CD4-positive, CD25-positive, alpha-beta regulatory T cell (primary cell): ENCODE data around the gene TOMM70. TPM values are rescaled to one million over a fixed set of nuclear protein-coding genes. Genes with fewer than 3 reads are reported as not detected.
A peak's percentile ranks its signal among the peaks of the same experiment; 100 is the strongest.
"Not testable (repeated sequence)": the region's sequence is repeated elsewhere in the genome, so short reads cannot be mapped to it uniquely, and the experiment has no call there.

Source experiments
- ATAC-seq, 2 donors: fragments of 150-1000 bp; cut with Tn5 transposase; one replicate each; pipeline ENCODE4 v1.10.0; 2021; ENCODE audit warnings: low read depth in 2 of 2, moderate number of reproducible peaks in 2 of 2, moderate library complexity in 1 of 2
- DNase-seq, 3 donors: peaks; one replicate each; pipeline versions ENCODE4 v3.0.0 to v3.0.0-alpha.2; 2012 to 2022; ENCODE audit warnings: mixed read lengths in 1 of 3
- H3K27ac ChIP-seq: one replicate; pipeline ENCODE4 v1.7.0; 2013; ENCODE audit warnings: mild to moderate bottlenecking, low read length; ENCODE audit not compliant: insufficient read depth, poor library complexity, severe bottlenecking
- H3K27me3 ChIP-seq: one replicate; pipeline ENCODE4 v1.7.0; 2013; ENCODE audit warnings: low read length; ENCODE audit not compliant: control insufficient read depth, insufficient read depth
- H3K36me3 ChIP-seq: one replicate; pipeline ENCODE4 v1.7.0; 2013; ENCODE audit warnings: mild to moderate bottlenecking, low read length, moderate library complexity; ENCODE audit not compliant: control insufficient read depth, insufficient read depth
- H3K4me1 ChIP-seq: 2 replicates; pipeline ENCODE4 v1.7.0; 2013; ENCODE audit warnings: mild to moderate bottlenecking, low read length; ENCODE audit not compliant: insufficient read depth, control insufficient read depth, poor library complexity, severe bottlenecking
- H3K4me3 ChIP-seq: one replicate; pipeline ENCODE4 v1.7.0; 2013; ENCODE audit warnings: low read depth, mild to moderate bottlenecking, low read length, moderate library complexity
- H3K9me3 ChIP-seq, 2 experiments: 1 replicate in 1 of 2; 2 replicates in 1 of 2; pipeline ENCODE4 v1.7.0; 2013; ENCODE audit warnings: low read length in 2 of 2, mild to moderate bottlenecking in 1 of 2, moderate library complexity in 1 of 2; ENCODE audit not compliant: control insufficient read depth in 2 of 2
- H3K27ac Mint-ChIP-seq, 3 donors: one replicate each; pipeline ENCODE4 v1.8.0; 2020 to 2022; ENCODE audit warnings: mild to moderate bottlenecking in 3 of 3, mixed read lengths in 3 of 3, moderate library complexity in 2 of 3
- H3K27me3 Mint-ChIP-seq: one replicate; pipeline ENCODE4 v1.8.0; 2022; ENCODE audit warnings: mild to moderate bottlenecking, mixed read lengths
- H3K36me3 Mint-ChIP-seq: one replicate; pipeline ENCODE4 v1.8.0; 2020; ENCODE audit warnings: mixed read lengths
- H3K4me1 Mint-ChIP-seq, 4 donors: one replicate each; pipeline ENCODE4 v1.8.0; 2020 to 2022; ENCODE audit warnings: mixed read lengths in 4 of 4, mild to moderate bottlenecking in 1 of 4
- H3K4me3 Mint-ChIP-seq, 4 donors: one replicate each; pipeline ENCODE4 v1.8.0; 2020 to 2022; ENCODE audit warnings: mild to moderate bottlenecking in 4 of 4, mixed read lengths in 4 of 4, moderate library complexity in 3 of 4
- H3K9me3 Mint-ChIP-seq, 7 donors: one replicate each; pipeline ENCODE4 v1.8.0; 2020 to 2022; ENCODE audit warnings: mixed read lengths in 7 of 7, mild to moderate bottlenecking in 3 of 7, moderate library complexity in 2 of 7
- polyA plus RNA-seq, 4 donors: library from polyadenylated mRNA; unstranded; fragments of 300-500 nt; fragmentation: Illumina TruSeq; gene quantifications; one replicate each; pipeline ENCODE4 v1.2.3, GENCODE V29; 2021
- total RNA-seq: library from RNA; stranded (reverse); gene quantifications from one replicate; pipeline ENCODE4 v1.2.3, GENCODE V29; 2022

Gene TOMM70
- total and polyA plus RNA-seq, 5 donors from 2014 or later = 12.4 to 26.0 (median 17.4) TPM

GRCh38 chr3:100333051-100333450, 67.8 kb downstream of the TOMM70 start:
- H3K27me3 Mint-ChIP-seq = no peaks in the 10 kb centered on the region
- peak overlapping the region in 1 of 3 donors; percentile 87 for H3K27ac Mint-ChIP-seq
- Histone ChIP-seq H3K9me3 (no peaks in the 10 kb centered on the region), H3K4me1 (peaks cover 21% of the 10 kb centered on the region), H3K27me3 (no peaks in the 10 kb centered on the region), H3K36me3 (no peaks in the 10 kb centered on the region), H3K27ac (no peak overlapping the region), H3K4me3 (no peak overlapping the region)
- peaks cover 0 to 2% (median 0%) of the 10 kb centered on the region in 7 donors for H3K9me3 Mint-ChIP-seq
- peaks cover under 1% of the 10 kb centered on the region for H3K36me3 Mint-ChIP-seq
- H3K4me1 Mint-ChIP-seq = peaks cover 6 to 24% (median 18%) of the 10 kb centered on the region in 4 donors
- H3K4me3 Mint-ChIP-seq = peak overlapping the region in 1 of 4 donors; percentile 95
- no peak for DNase-seq
- ATAC-seq = no peak

GRCh38 chr3:100331660-100332059, 69.2 kb downstream of the TOMM70 start:
- peaks cover 14% of the 10 kb centered on the region for H3K36me3 Mint-ChIP-seq
- Histone ChIP-seq H3K4me1 (peaks cover 21% of the 10 kb centered on the region), H3K36me3 (no peaks in the 10 kb centered on the region), H3K4me3 (no peak overlapping the region), H3K27me3 (no peaks in the 10 kb centered on the region), H3K9me3 (no peaks in the 10 kb centered on the region), H3K27ac (no peak overlapping the region)
- no peaks in the 10 kb centered on the region for H3K27me3 Mint-ChIP-seq
- peaks cover 6 to 23% (median 14%) of the 10 kb centered on the region in 4 donors for H3K4me1 Mint-ChIP-seq
- DNase-seq (no peak), ATAC-seq (no peak)
- no peak overlapping the region for H3K27ac Mint-ChIP-seq
- peak overlapping the region in 2 of 4 donors; percentile 5 to 80 for H3K4me3 Mint-ChIP-seq
- peaks cover 0 to 2% (median 2%) of the 10 kb centered on the region in 7 donors for H3K9me3 Mint-ChIP-seq

GRCh38 chr3:100330651-100331050, 70.2 kb downstream of the TOMM70 start:
- no peak overlapping the region for H3K27ac Mint-ChIP-seq
- Histone ChIP-seq H3K27ac (no peak overlapping the region), H3K27me3 (no peaks in the 10 kb centered on the region), H3K4me1 (peaks cover 17% of the 10 kb centered on the region), H3K9me3 (no peaks in the 10 kb centered on the region), H3K4me3 (no peak overlapping the region), H3K36me3 (peaks cover 3% of the 10 kb centered on the region)
- peaks cover 19% of the 10 kb centered on the region for H3K36me3 Mint-ChIP-seq
- no peaks in the 10 kb centered on the region for H3K27me3 Mint-ChIP-seq
- ATAC-seq = no peak
- H3K9me3 Mint-ChIP-seq = peaks cover 0 to 2% (median 2%) of the 10 kb centered on the region in 7 donors
- peaks cover 6 to 14% (median 8%) of the 10 kb centered on the region in 4 donors for H3K4me1 Mint-ChIP-seq
- no peak overlapping the region for H3K4me3 Mint-ChIP-seq
- DNase-seq = no peak

GRCh38 chr3:100329800-100330489, 70.9 kb downstream of the TOMM70 start:
- Histone ChIP-seq H3K27me3 (no peaks in the 10 kb centered on the region), H3K4me1 (peaks cover 10% of the 10 kb centered on the region), H3K27ac (no peak overlapping the region), H3K9me3 (no peaks in the 10 kb centered on the region), H3K36me3 (peaks cover 3% of the 10 kb centered on the region), H3K4me3 (no peak overlapping the region)
- Mint-ChIP-seq H3K4me1 (peaks cover under 1 to 7% (median 2%) of the 10 kb centered on the region in 4 donors), H3K4me3 (no peak overlapping the region), H3K27ac (no peak overlapping the region), H3K36me3 (peaks cover 21% of the 10 kb centered on the region), H3K27me3 (no peaks in the 10 kb centered on the region), H3K9me3 (peaks cover 0 to 2% (median 2%) of the 10 kb centered on the region in 7 donors)
- ATAC-seq (no peak), DNase-seq (no peak)

- H3K4me1 Mint-ChIP-seq, H3K9me3 Mint-ChIP-seq, H3K27me3 ChIP-seq, H3K27ac Mint-ChIP-seq, DNase-seq, H3K4me3 ChIP-seq, H3K9me3 ChIP-seq, H3K27me3 Mint-ChIP-seq, H3K36me3 ChIP-seq, H3K27ac ChIP-seq, ATAC-seq, H3K4me1 ChIP-seq: not testable (repeated sequence)
- Mint-ChIP-seq H3K4me3 (peak overlapping the region in 1 of 4 donors; percentile 5), H3K36me3 (peaks cover 25% of the 10 kb centered on the region)
These were observed 73.5 kb downstream of the TOMM70 start for GRCh38 chr3:100327377-100327776.

- no peaks in the 10 kb centered on the region for H3K27me3 Mint-ChIP-seq
- no peaks in the 10 kb centered on the region for H3K4me1 Mint-ChIP-seq
- Histone ChIP-seq H3K27ac (no peak overlapping the region), H3K36me3 (peaks cover 16% of the 10 kb centered on the region), H3K4me3 (no peak overlapping the region), H3K27me3 (no peaks in the 10 kb centered on the region), H3K9me3 (no peaks in the 10 kb centered on the region), H3K4me1 (no peaks in the 10 kb centered on the region)
- H3K4me3 Mint-ChIP-seq = no peak overlapping the region
- DNase-seq = no peak
- ATAC-seq = no peak
- no peak overlapping the region for H3K27ac Mint-ChIP-seq
- peaks cover 0 to 2% (median 2%) of the 10 kb centered on the region in 7 donors for H3K9me3 Mint-ChIP-seq
- peaks cover 25% of the 10 kb centered on the region for H3K36me3 Mint-ChIP-seq
These were observed 75.1 kb downstream of the TOMM70 start for GRCh38 chr3:100325827-100326226.

- Histone ChIP-seq H3K27me3 (no peaks in the 10 kb centered on the region), H3K4me1 (no peaks in the 10 kb centered on the region), H3K9me3 (no peaks in the 10 kb centered on the region), H3K36me3 (peaks cover 28% of the 10 kb centered on the region), H3K4me3 (no peak overlapping the region), H3K27ac (no peak overlapping the region)
- DNase-seq (no peak), ATAC-seq (no peak)
- no peak overlapping the region for H3K4me3 Mint-ChIP-seq
- peaks cover 31% of the 10 kb centered on the region for H3K36me3 Mint-ChIP-seq
- H3K4me1 Mint-ChIP-seq = no peaks in the 10 kb centered on the region
- H3K27ac Mint-ChIP-seq = no peak overlapping the region
- H3K9me3 Mint-ChIP-seq = peaks cover 0 to 2% (median 0%) of the 10 kb centered on the region in 7 donors
- no peaks in the 10 kb centered on the region for H3K27me3 Mint-ChIP-seq
These were observed 76.8 kb downstream of the TOMM70 start for GRCh38 chr3:100324044-100324443.

- Mint-ChIP-seq H3K27me3 (no peaks in the 10 kb centered on the region), H3K4me3 (no peak overlapping the region), H3K36me3 (peaks cover 13% of the 10 kb centered on the region), H3K9me3 (no peaks in the 10 kb centered on the region), H3K4me1 (peaks cover 3 to 13% (median 10%) of the 10 kb centered on the region in 4 donors), H3K27ac (no peak overlapping the region)
- Histone ChIP-seq H3K4me3 (no peak overlapping the region), H3K36me3 (peaks cover 25% of the 10 kb centered on the region), H3K9me3 (no peaks in the 10 kb centered on the region), H3K27ac (no peak overlapping the region), H3K27me3 (no peaks in the 10 kb centered on the region), H3K4me1 (peaks cover 7% of the 10 kb centered on the region)
- ATAC-seq (no peak), DNase-seq (no peak)
These were observed 80.9 kb downstream of the TOMM70 start for GRCh38 chr3:100319951-100320350.
